Hepatocyte (in vitro differentiated cells): Measurements from ENCODE around the gene SGO1. TPM values are rescaled to one million over a fixed set of nuclear protein-coding genes. Genes with fewer than 3 reads are reported as not detected.

Experiments
- DNase-seq: peaks from one replicate; pipeline ENCODE4 v3.0.0-alpha.2; 2016; ENCODE audit warnings: low spot score
- H2AFZ ChIP-seq: fragments of 200-600 bp; sonication (generic); 2 replicates; pipeline ENCODE4 v1.6.0; 2016; ENCODE audit warnings: antibody characterized with exemption, mild to moderate bottlenecking
- H3K27ac ChIP-seq: fragments of 200-600 bp; sonication (generic); 2 replicates; pipeline ENCODE4 v1.5.1; 2016; ENCODE audit warnings: mild to moderate bottlenecking
- H3K27me3 ChIP-seq: fragments of 200-600 bp; sonication (generic); 2 replicates; pipeline ENCODE4 v1.6.1; 2016
- H3K36me3 ChIP-seq: fragments of 200-600 bp; sonication (generic); replicated peaks from 2 replicates; pipeline ENCODE4 v1.5.1; 2016; ENCODE audit warnings: low read depth; ENCODE audit not compliant: insufficient read depth
- H3K4me1 ChIP-seq: fragments of 200-600 bp; sonication (generic); 2 replicates; pipeline ENCODE4 v1.5.1; 2016; ENCODE audit warnings: mild to moderate bottlenecking, moderate library complexity; ENCODE audit not compliant: insufficient read depth
- H3K4me2 ChIP-seq: fragments of 200-600 bp; sonication (generic); 2 replicates; pipeline ENCODE4 v1.6.0; 2016
- H3K4me3 ChIP-seq: fragments of 200-600 bp; sonication (generic); 2 replicates; pipeline ENCODE4 v1.5.1; 2016; ENCODE audit warnings: mild to moderate bottlenecking
- H3K79me2 ChIP-seq: fragments of 200-600 bp; sonication (generic); 2 replicates; pipeline ENCODE4 v1.6.0; 2017; ENCODE audit warnings: mild to moderate bottlenecking
- H3K9me2 ChIP-seq: fragments of 200-600 bp; sonication (generic); replicated peaks from 2 replicates; pipeline ENCODE4 v1.6.0; 2017; ENCODE audit warnings: mild to moderate bottlenecking; ENCODE audit not compliant: insufficient read depth
- H3K9me3 ChIP-seq: fragments of 200-600 bp; sonication (generic); 2 replicates; pipeline ENCODE4 v1.5.1; 2016; ENCODE audit warnings: low read depth, mild to moderate bottlenecking
- H4K20me1 ChIP-seq: fragments of 200-600 bp; sonication (generic); 2 replicates; pipeline ENCODE4 v1.6.0; 2016; ENCODE audit warnings: mild to moderate bottlenecking; ENCODE audit not compliant: insufficient read depth, poor library complexity, severe bottlenecking
- CTCF ChIP-seq: fragments of 200-600 bp; sonication (generic); IDR thresholded peaks from 2 replicates; pipeline ENCODE4 v1.5.1; 2016; ENCODE audit warnings: antibody characterized with exemption, mild to moderate bottlenecking; ENCODE audit not compliant: poor library complexity
- EZH2 ChIP-seq: fragments of 200-600 bp; sonication (generic); IDR thresholded peaks from 2 replicates; pipeline ENCODE4 v1.6.1; 2016; ENCODE audit warnings: antibody characterized with exemption, mild to moderate bottlenecking, borderline replicate concordance
- EZH2phosphoT487 ChIP-seq: fragments of 200-600 bp; sonication (generic); IDR thresholded peaks from one replicate; pipeline ENCODE4 v1.6.1; 2018; ENCODE audit warnings: antibody characterized with exemption, mild to moderate bottlenecking, low read depth, moderate library complexity; ENCODE audit not compliant: unreplicated experiment, severe bottlenecking
- WGBS: methylation state at CpG from one replicate; pipeline ENCODE4 v1.1.6; 2016; ENCODE audit warnings: low lambda C conversion rate; ENCODE audit errors: missing lambda C conversion rate; 5-methylcytosine and 5-hydroxymethylcytosine counted together
- polyA plus RNA-seq: library from polyadenylated mRNA; unstranded; fragments of >200 nt; fragmentation: Nextera tagmentation; extraction: Ambion mirVana; gene quantifications from 2 replicates; pipeline ENCODE4 v1.2.1, GENCODE V29; 2016
- total RNA-seq: library from RNA; depleted of rRNA; stranded (reverse); fragments of >200 nt; gene quantifications from 2 replicates; pipeline ENCODE4 v1.2.3, GENCODE V29; 2014

Gene SGO1
- total and polyA plus RNA-seq, 2 experiments from 2014 or later: 5.8 to 6.7 TPM

GRCh38 chr3:20130106-20130505, 55.9 kb downstream of the SGO1 start:
- no peak overlapping the region for H3K4me3 ChIP-seq
- 80% methylated on average over 7 of the region's 7 CpGs for WGBS
- H3K4me1 ChIP-seq: no peaks in the 10 kb centered on the region
- H3K27me3 ChIP-seq: no peaks in the 10 kb centered on the region
- no peaks in the 10 kb centered on the region for H4K20me1 ChIP-seq
- no peak for DNase-seq
- H3K36me3 ChIP-seq: no peaks in the 10 kb centered on the region
- H2AFZ ChIP-seq: no peak overlapping the region
- H3K9me2 ChIP-seq: no peaks in the 10 kb centered on the region
- no peaks in the 10 kb centered on the region for H3K9me3 ChIP-seq
- no peak overlapping the region for H3K27ac ChIP-seq
- TF ChIP-seq EZH2phosphoT487 (no peak), EZH2 (no peak), CTCF (peak; percentile 16)
- H3K4me2 ChIP-seq: no peak overlapping the region
- H3K79me2 ChIP-seq: no peaks in the 10 kb centered on the region

GRCh38 chr3:20128358-20128757, 57.6 kb downstream of the SGO1 start:
- TF ChIP-seq EZH2phosphoT487 (no peak), EZH2 (no peak), CTCF (no peak)

GRCh38 chr3:20125897-20126296, 60.1 kb downstream of the SGO1 start:
- Histone ChIP-seq H3K4me1 (no peaks in the 10 kb centered on the region), H3K27ac (no peak overlapping the region), H3K27me3 (no peaks in the 10 kb centered on the region), H3K4me2 (no peak overlapping the region), H4K20me1 (no peaks in the 10 kb centered on the region), H3K36me3 (no peaks in the 10 kb centered on the region), H2AFZ (no peak overlapping the region), H3K9me2 (no peaks in the 10 kb centered on the region), H3K79me2 (no peaks in the 10 kb centered on the region), H3K9me3 (no peaks in the 10 kb centered on the region), H3K4me3 (no peak overlapping the region)
- TF ChIP-seq EZH2 (no peak), CTCF (no peak), EZH2phosphoT487 (no peak)
- 97% methylated on average over 10 of the region's 10 CpGs for WGBS
- DNase-seq: no peak

More at GRCh38 chr3:20128358-20128757, 57.6 kb downstream of the SGO1 start:
- Histone ChIP-seq H3K27ac (no peak overlapping the region), H3K9me3 (no peaks in the 10 kb centered on the region), H3K36me3 (no peaks in the 10 kb centered on the region), H3K27me3 (no peaks in the 10 kb centered on the region), H2AFZ (no peak overlapping the region), H3K4me3 (no peak overlapping the region), H3K4me2 (no peak overlapping the region), H4K20me1 (no peaks in the 10 kb centered on the region), H3K9me2 (no peaks in the 10 kb centered on the region), H3K79me2 (no peaks in the 10 kb centered on the region), H3K4me1 (no peaks in the 10 kb centered on the region)
- no peak for DNase-seq
- WGBS: 97% methylated on average over 2 of the region's 2 CpGs

GRCh38 chr3:20125289-20125688, 60.7 kb downstream of the SGO1 start:
- Histone ChIP-seq H3K4me3 (no peak overlapping the region), H3K4me2 (no peak overlapping the region), H3K79me2 (no peaks in the 10 kb centered on the region), H3K27ac (no peak overlapping the region), H3K27me3 (no peaks in the 10 kb centered on the region), H3K4me1 (no peaks in the 10 kb centered on the region), H3K36me3 (no peaks in the 10 kb centered on the region), H3K9me3 (no peaks in the 10 kb centered on the region), H4K20me1 (no peaks in the 10 kb centered on the region), H3K9me2 (no peaks in the 10 kb centered on the region), H2AFZ (no peak overlapping the region)
- no peak for TF ChIP-seq EZH2phosphoT487
- TF ChIP-seq CTCF: no peak
- TF ChIP-seq EZH2: no peak
- WGBS: 98% methylated on average over 4 of the region's 4 CpGs
- DNase-seq: no peak
